ENCODE data around the gene N4BP2L2. TPM values are rescaled to one million over a fixed set of nuclear protein-coding genes. Genes with fewer than 3 reads are reported as not detected.
A peak's percentile ranks its signal among the peaks of the same experiment; 100 is the strongest.

N4BP2L2 gene
- total and polyA plus RNA-seq, 2 of the 13 experiments (the other 11 are each of a cell fraction or from before 2014, with no cell fraction given) = 58.9 to 81.2 TPM

GRCh38 chr13:32448972-32449371 lies 89.6 kb downstream of the N4BP2L2 start (continued):
- TF ChIP-seq TRAFD1 (CRISPR knock-in tag; IDR thresholded peaks at IDR 0.05; ENCODE audit: borderline replicate concordance) (no peak), DBP (CRISPR knock-in tag; IDR thresholded peaks at IDR 0.05; ENCODE audit: not compliant biosample characterization) (no peak), ARID5B (CRISPR knock-in tag; IDR thresholded peaks at IDR 0.05) (no peak), SP2 (CRISPR knock-in tag; IDR thresholded peaks at IDR 0.05) (no peak)

- in situ Hi-C loops (cut with HindIII; ENCODE audit: extremely low pct_ligation_motif_present, low pct_unique_long_range_greater_than_20kb) = loop anchor here (25.0 kb wide), 1 partner anchor 411 kb away; the partner anchor contains the start of gene FRY
- FAIRE-seq = no peak
Observed at GRCh38 chr13:32447894-32448623, 90.5 kb downstream of the N4BP2L2 start.

More at GRCh38 chr13:32447894-32448623, 90.5 kb downstream of the N4BP2L2 start:
- no TSS peak for BruUV-seq (replicated peaks)
- CTCF ChIA-PET (ENCODE audit: low intra/inter-chr PET ratio, low total read pairs) = no interaction called here
- H2AFZ ChIP-seq (ENCODE audit: low read length) = no peak overlapping the region
- H4K20me1 ChIP-seq (ENCODE audit: insufficient read depth, low read length) = no peaks in the 10 kb centered on the region
- H3K4me2 ChIP-seq (ENCODE audit: low read depth, low read length) = no peak overlapping the region
- no peak for ATAC-seq
- H3K27ac ChIP-seq (ENCODE audit: extremely low read length, insufficient read depth, low read length) = no peak overlapping the region
- peak; percentile 60 for TF ChIP-seq HNF4A (CRISPR knock-in tag; IDR thresholded peaks at IDR 0.05)
- no peak for TF ChIP-seq JUND (CRISPR knock-in tag; IDR thresholded peaks at IDR 0.05)
- no peak for DNase-seq (ENCODE audit: low spot score)
- peaks cover 58% of the 10 kb centered on the region for H3K4me1 ChIP-seq (ENCODE audit: insufficient read depth, low read length)
- no peaks in the 10 kb centered on the region for H3K9me3 ChIP-seq (ENCODE audit: low read length)
- H3K4me3 ChIP-seq (replicated peaks in 1 of 3; ENCODE audit: insufficient read depth in 1 of 3, low read depth in 2 of 3, low read length in 3 of 3) = no peak overlapping the region
- POLR2A ChIA-PET = interaction anchor here (0.5 kb wide), 1 partner anchor 45 kb away, joined by 3 read pairs; no protein-coding TSS in a partner anchor
- intact Hi-C loops (cut with micrococcal nuclease; ENCODE audit: unreplicated experiment) = loop anchor here (10.0 kb wide), 1 partner anchor 533 kb away; no protein-coding TSS in a partner anchor
- no peaks in the 10 kb centered on the region for H3K27me3 ChIP-seq (ENCODE audit: control insufficient read depth in 1 of 2, insufficient read depth in 2 of 2, low read length in 2 of 2)
- no peak overlapping the region for H3K9ac ChIP-seq (ENCODE audit: insufficient read depth, low read depth, low read length)
- no peaks in the 10 kb centered on the region for H3K79me2 ChIP-seq (ENCODE audit: insufficient read depth, low read length)
- H3K36me3 ChIP-seq (replicated peaks in 1 of 2; ENCODE audit: control insufficient read depth in 1 of 2, insufficient read depth in 2 of 2, low read length in 2 of 2) = no peaks in the 10 kb centered on the region
